Suprapubic skin (tissue), 3 donors: ENCODE data around the gene WDR76.
"Not testable (repeated sequence)": the region's sequence is repeated elsewhere in the genome, so short reads cannot be mapped to it uniquely, and the experiment has no call there.

Experiments used
- CTCF ChIP-seq, 2 donors: fragments of 200-600 bp in 1 of 2; fragments of 450-650 bp in 1 of 2; sonication (generic) in 1 of 2; IDR thresholded peaks; one replicate each; pipeline ENCODE4 v1.5.1; 2016 to 2019; ENCODE audit warnings: antibody characterized with exemption in 2 of 2, mild to moderate bottlenecking in 1 of 2, moderate library complexity in 1 of 2
- POLR2A ChIP-seq, 2 donors: fragments of 450-650 bp; IDR thresholded peaks; one replicate each; pipeline ENCODE4 v1.6.1; 2017; ENCODE audit warnings: antibody characterized with exemption in 2 of 2, mild to moderate bottlenecking in 2 of 2, moderate library complexity in 2 of 2

DNA sequence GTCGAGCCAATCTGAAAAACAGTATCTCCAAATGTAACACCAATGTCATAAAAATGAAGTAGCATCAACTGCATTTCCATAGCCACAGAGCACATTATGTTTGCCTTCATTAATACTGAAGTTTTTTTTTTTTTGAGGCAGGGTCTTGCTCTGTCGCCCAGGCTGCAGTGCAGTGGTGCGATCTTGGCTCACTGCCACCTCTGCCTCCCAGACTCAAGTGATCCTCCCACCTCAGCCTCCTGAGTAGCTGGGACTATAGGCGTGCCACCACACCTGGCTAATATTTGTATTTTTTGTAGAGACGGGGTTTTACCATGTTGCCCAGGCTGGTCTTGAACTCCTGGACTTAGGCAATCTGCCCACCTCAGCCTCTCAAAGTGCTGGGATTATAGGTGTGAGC lies 11.7 kb upstream of the WDR76 start:
- TF ChIP-seq CTCF, POLR2A (IDR thresholded peaks at IDR 0.05): not testable (repeated sequence)
